K562 (cell line): ENCODE results near the gene TSGA10IP. TPM values are rescaled to one million over a fixed set of nuclear protein-coding genes. Genes with fewer than 3 reads are reported as not detected.

Source experiments
- CHD7 ChIP-seq: fragments of 200-600 bp; sonication (generic); IDR thresholded peaks from one replicate; pipeline ENCODE4 v1.6.1; 2012; ENCODE audit warnings: mild to moderate bottlenecking, low read depth, low read length, inconsistent platforms
- CREB1 ChIP-seq, 2 experiments: sonication (generic) in 1 of 2; formaldehyde crosslinking in 1 of 2; IDR thresholded peaks; 2 replicates each; pipeline versions ENCODE4 v1.6.1 to v1.8.0; 2012 to 2022; ENCODE audit warnings: inconsistent platforms in 1 of 2, mild to moderate bottlenecking in 1 of 2, missing genetic modification reagents in 1 of 2, moderate library complexity in 1 of 2
- GMEB1 ChIP-seq: fragments of 250-450 bp; sonication (Bioruptor Pico); IDR thresholded peaks from 2 replicates; pipeline ENCODE4 v1.4.0; 2020; ENCODE audit warnings: mild to moderate bottlenecking
- HDAC3 ChIP-seq: fragments of 450-650 bp; IDR thresholded peaks from 2 replicates; pipeline ENCODE4 v1.6.1; 2018; ENCODE audit warnings: borderline replicate concordance, mild to moderate bottlenecking, moderate library complexity; ENCODE audit not compliant: partially characterized antibody
- SRSF3 ChIP-seq: fragments of 200-400 bp; formaldehyde crosslinking; IDR thresholded peaks from 2 replicates; pipeline ENCODE4 v1.6.1; 2016; ENCODE audit warnings: mild to moderate bottlenecking, low read length, moderate library complexity; ENCODE audit not compliant: insufficient read depth
- TEAD4 ChIP-seq, 2 experiments: sonication (generic) in 1 of 2; formaldehyde crosslinking in 1 of 2; IDR thresholded peaks; 2 replicates each; pipeline versions ENCODE4 v1.6.1 to v1.8.0; 2012 to 2022; ENCODE audit warnings: borderline replicate concordance in 1 of 2, inconsistent platforms in 1 of 2, low read length in 1 of 2, mild to moderate bottlenecking in 1 of 2, missing genetic modification reagents in 1 of 2
- ZEB2 ChIP-seq: fragments of 450-650 bp; IDR thresholded peaks from 2 replicates; pipeline ENCODE4 v1.6.1; 2016
- polyA plus RNA-seq, 8 experiments: library from polyadenylated mRNA; depleted of rRNA in 4 of 8; stranded (reverse) in 5 of 8; unstranded in 3 of 8; fragments of >200 nt; fragmentation: Nextera tagmentation in 2 of 8; fragmentation: Illumina TruSeq in 1 of 8; extraction: Ambion mirVana in 2 of 8; extraction: Trizol in 1 of 8; gene quantifications; 2 replicates each; pipeline versions ENCODE4 v1.2.1 to v1.2.3, GENCODE V29; 2011 to 2014; ENCODE audit warnings: inconsistent platforms in 1 of 8, missing spikeins in 1 of 8
- total RNA-seq, 7 experiments: library from RNA; depleted of rRNA in 6 of 7; stranded (reverse); fragments of >200 nt in 6 of 7; fragmentation: Illumina TruSeq in 2 of 7; extraction: Trizol in 2 of 7; gene quantifications; 2 replicates each; pipeline versions ENCODE4 v1.2.1 to v1.2.3, GENCODE V29; 2011 to 2021; ENCODE audit warnings: low replicate concordance in 1 of 7
- TF ChIP-seq, protein P1 (sequence below): sonication (generic); formaldehyde crosslinking; IDR thresholded peaks from 2 replicates; pipeline ENCODE4 v1.9.0; 2022; ENCODE audit warnings: mild to moderate bottlenecking, missing genetic modification reagents
- TF ChIP-seq, protein P2 (sequence below): fragments of 450-650 bp; IDR thresholded peaks from 2 replicates; pipeline ENCODE4 v1.7.1; 2018; ENCODE audit warnings: mild to moderate bottlenecking, low read depth; ENCODE audit not compliant: partially characterized antibody

The TSGA10IP gene
- total and polyA plus RNA-seq, 9 of the 15 experiments (the other 6 are each of a cell fraction or from before 2014, with no cell fraction given): not detected

DNA sequence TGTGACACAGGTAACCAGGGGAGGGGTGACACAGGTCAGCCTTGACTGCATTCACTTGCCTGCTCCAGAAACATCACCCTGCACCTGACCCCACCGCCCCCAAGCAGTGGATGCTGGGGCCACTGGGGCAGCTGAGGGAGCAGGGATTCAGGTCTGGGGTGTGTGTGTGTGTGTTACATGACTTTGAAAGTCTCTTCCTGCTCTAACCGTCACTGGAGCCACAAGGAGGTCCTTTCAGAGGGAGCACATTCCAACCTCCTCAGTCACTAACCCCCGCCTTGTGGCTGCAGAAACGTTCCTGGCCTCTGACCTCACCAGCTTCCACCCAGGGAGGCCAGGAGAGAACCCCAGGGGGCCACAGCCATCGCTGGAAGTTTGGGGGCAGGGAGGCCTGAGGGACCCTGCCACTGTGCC, 42.2 kb upstream of the TSGA10IP start (continued):
- TF ChIP-seq CHD7 (no peak), GMEB1 (CRISPR knock-in tag) (no peak), CREB1 (IDR thresholded peaks at IDR 0.05) (peak; percentile 21; the same call in 1 of the 2 replicates), CREB1 (CRISPR knock-in tag; IDR thresholded peaks at IDR 0.05) (peak; percentile 61; the same call in 1 of the 2 replicates), SRSF3 (no peak), ZEB2 (peak; percentile 30; the same call in 1 of the 2 replicates), TEAD4 (IDR thresholded peaks at IDR 0.05; ENCODE audit: low read length) (peak; percentile 78), TEAD4 (CRISPR knock-in tag; IDR thresholded peaks at IDR 0.05; ENCODE audit: borderline replicate concordance) (0 out of 2 replicates have a peak, but pooled peaks have one; percentile 72), HDAC3 (no peak)
- TF ChIP-seq, protein P1, sequence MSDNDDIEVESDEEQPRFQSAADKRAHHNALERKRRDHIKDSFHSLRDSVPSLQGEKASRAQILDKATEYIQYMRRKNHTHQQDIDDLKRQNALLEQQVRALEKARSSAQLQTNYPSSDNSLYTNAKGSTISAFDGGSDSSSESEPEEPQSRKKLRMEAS (CRISPR knock-in tag): peak; percentile 25; the same call in 1 of the 2 replicates
- TF ChIP-seq, protein P2, sequence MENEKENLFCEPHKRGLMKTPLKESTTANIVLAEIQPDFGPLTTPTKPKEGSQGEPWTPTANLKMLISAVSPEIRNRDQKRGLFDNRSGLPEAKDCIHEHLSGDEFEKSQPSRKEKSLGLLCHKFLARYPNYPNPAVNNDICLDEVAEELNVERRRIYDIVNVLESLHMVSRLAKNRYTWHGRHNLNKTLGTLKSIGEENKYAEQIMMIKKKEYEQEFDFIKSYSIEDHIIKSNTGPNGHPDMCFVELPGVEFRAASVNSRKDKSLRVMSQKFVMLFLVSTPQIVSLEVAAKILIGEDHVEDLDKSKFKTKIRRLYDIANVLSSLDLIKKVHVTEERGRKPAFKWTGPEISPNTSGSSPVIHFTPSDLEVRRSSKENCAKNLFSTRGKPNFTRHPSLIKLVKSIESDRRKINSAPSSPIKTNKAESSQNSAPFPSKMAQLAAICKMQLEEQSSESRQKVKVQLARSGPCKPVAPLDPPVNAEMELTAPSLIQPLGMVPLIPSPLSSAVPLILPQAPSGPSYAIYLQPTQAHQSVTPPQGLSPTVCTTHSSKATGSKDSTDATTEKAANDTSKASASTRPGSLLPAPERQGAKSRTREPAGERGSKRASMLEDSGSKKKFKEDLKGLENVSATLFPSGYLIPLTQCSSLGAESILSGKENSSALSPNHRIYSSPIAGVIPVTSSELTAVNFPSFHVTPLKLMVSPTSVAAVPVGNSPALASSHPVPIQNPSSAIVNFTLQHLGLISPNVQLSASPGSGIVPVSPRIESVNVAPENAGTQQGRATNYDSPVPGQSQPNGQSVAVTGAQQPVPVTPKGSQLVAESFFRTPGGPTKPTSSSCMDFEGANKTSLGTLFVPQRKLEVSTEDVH: no peak
